Activated T-cell treated with anti-CD3 and anti-CD28 coated beads for 24 hours (primary cell): Measurements from ENCODE around the gene SMAD2.
"Not testable (repeated sequence)": the region's sequence is repeated elsewhere in the genome, so short reads cannot be mapped to it uniquely, and the experiment has no call there.

Experiments
- DNase-seq: peaks from one replicate; pipeline ENCODE4 v3.0.0-alpha.2; 2020; ENCODE audit warnings: low read depth

Gene SMAD2

DNA sequence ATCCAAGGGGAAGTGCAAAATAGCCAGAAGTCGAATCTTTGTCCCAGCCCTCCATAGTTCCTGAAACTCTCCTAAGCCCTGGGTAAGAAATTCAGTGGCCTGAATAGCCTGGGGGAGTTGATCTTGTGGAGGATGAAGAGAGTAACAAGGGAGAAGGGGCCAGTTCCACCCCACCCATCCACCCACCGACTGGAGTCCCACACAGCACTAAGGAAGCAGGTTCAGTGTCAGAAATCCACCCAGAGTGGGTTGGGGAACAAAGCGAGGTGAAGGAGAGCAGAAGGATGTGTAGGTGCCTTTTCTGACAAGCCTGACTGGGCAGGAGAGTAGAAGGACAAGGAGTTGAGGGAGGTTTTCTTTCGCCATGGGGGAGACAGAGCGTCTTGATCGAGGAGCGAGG lies 136.8 kb downstream of the SMAD2 start:
- DNase-seq: no peak

DNA sequence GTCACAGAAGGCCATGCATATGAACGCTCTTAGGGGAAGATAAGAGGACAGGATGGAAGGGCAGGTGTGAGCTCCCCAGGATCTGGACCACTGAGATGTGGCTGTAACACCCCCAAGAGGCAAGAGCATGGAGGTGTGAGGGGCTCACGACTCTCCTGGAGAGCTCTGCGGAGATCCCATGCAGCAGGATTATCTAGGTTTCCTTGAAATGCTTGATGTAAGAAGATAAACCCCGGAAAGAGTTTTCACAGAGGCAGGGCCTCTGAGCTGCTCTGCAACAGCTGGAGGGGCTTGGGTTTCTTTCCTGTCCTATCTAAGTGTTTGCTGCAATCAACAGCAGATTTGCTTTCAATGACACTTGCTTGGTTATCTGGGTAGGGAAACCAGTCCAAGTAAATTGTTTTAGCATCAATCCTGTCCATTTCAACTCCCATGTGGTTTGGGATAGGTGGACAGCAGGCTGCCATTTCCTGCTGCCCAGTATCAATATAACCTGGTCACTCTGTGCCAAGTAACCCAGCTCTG lies 138.9 kb downstream of the SMAD2 start:
- DNase-seq: no peak

DNA sequence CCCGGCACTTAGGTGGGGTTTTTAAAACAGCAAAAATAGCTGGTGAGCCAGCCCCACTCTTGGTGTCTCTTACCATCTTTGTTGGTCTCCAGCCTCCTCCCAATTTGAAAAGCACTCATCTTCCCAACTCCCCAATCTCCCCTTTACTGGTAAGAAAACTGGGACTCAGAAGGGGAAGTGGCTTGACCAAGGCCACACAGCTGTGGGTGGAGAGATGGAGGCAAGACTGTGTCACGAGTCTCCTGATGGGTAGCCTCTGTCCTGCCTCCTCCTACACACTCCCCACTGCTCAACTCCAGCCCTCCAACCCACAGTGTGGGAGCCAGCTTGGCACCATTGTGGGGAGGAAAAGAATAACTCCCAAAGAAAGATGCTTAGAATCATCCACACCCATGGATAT lies 140.4 kb downstream of the SMAD2 start:
- no peak for DNase-seq

DNA sequence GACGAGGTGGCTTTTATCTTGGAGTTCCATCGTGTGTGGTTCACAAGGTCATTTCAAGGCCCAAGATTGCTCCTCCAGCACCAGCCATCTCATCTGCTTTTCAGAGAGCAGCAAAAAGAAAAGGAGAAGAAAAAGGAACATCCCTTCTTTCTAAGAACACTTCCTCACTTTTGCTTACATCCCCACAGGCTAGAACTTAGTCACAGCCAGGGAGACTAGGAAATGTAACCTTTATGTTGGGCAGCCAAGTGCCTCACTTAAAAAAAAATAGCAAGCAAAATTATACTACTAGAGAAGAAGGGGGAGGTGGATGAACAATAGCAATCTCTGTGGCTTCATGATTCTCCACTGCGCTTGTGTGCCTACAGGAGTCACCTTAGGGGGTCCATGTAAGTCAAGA lies 141.8 kb downstream of the SMAD2 start:
- no peak for DNase-seq

DNA sequence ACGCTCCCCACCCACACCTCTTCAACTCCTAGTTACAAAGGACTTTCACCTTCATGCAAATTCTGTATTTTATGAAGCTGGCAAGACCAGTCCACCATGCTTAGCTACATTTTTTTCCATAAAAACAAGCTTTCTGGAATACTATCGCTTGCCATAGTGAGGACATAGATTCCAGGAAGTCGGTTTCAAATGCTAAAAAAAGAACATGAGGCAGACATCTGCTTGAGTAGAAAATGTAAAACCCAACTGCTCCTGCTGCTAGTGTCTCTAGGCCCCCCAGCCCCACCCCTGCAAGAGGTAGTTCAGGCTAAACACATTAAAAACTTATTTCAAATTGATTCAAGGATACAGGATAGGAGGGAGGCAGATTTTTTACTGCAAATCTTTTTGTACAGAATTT lies 148.9 kb downstream of the SMAD2 start:
- DNase-seq: no peak

DNA sequence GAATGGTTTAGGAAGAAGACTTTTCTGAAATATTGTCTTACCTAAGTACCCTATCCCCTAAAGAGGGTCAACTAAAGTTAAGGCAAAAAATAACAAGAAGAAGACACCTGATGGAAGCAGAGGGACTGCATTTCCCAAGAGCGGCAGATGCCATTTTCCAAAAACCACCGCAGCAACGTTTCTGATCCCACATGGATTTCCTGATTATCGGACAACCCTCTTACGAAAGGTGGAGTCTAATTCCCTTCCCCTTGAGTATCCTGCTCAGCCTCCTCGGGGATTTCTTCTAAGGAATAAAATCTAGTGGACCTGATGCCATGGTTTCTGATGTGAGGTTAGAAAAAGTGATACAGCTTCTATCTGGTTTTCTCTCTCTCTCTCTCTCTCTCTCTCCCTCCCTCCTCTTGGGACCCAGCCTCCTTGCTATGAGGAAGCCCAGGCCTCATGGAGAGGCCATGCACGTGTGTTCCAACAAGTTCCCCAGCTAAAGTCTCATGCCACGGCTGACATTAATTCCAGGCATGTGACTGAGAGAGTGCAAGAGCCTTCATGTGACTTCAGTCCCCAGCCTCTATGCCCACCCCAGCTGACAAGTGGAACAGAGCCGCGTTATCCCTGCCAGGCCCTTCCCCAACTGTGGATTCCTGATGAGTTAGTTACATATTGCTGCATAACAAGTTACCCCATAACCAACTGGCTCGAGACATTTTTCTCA lies 150.3 kb downstream of the SMAD2 start:
- no peak for DNase-seq

DNA sequence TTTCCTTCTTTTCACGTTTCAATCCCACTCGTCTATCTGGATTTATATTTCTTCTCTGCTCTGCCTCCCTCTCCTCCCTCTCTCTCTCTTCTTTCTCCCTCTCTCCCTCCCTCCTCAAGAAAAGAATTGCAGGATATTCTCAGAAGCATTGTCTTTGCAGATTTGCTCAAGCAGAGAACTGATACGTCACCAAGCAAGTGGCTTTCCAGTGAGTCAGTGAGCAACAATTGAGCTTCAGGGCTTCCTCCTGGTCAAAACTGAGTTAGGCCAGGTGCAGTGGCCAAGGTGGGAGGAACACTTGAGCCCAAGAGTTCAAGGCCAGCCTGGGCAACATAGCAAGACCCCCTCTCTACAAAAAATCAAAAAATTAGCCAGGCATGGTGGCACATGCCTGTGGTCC lies 151.1 kb downstream of the SMAD2 start:
- no peak for DNase-seq

DNA sequence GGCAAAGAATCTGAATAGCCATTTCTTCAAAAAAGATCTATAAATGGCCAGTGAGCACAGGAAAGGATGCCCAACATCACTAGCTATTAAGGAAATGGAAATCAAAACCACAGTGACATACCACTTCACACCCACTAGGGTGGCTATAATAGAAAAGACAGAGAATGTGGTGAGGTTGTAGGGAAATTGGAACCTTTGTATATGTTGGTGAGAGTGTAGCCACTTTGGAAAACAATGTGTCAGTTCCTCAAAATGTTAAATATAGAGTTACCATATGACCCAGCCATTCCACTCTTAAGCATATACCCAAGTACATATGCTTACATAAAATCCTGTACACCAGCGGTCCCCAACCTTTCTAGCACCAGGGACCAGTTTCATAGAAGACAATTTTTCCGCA lies 152.8 kb downstream of the SMAD2 start:
- DNase-seq: no peak

DNA sequence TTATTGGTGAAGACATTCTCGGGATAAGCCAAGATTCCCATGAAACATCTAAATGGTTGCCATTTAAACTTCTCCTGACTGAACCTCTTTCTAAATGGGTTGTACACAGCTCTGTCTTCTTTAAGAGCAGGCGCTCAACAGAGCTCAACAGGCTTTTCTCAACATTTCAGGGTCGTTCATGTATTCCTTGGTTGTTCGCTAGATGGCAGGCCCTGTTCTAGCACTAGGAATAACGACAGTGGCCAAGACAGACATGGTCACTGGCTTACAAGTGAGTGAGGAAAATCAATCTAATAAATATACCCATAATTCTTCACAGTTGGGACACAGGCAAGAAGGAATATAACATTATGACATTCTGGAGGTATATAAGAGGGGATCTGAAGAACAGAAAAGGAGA lies 154.5 kb downstream of the SMAD2 start:
- DNase-seq: no peak

DNA sequence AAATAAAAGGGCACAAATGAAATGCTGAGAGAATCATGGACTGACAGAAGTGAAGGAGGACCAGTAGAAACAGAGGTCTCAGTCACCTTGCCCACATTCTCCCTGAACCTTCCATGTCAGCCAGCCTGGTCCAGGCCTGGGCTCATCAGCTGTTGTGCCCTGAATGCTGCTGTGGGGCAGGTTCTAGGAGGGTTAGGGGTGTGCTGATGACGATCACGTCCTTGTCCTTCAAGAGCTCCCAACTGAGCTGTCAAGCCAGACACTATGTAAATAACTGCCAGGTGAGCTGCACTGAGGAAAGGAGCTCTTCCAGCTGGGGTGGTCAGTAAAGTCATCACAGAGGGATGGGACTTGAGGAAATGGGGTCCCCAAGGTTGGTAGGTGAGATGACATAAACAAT lies 156.5 kb downstream of the SMAD2 start:
- no peak for DNase-seq

DNA sequence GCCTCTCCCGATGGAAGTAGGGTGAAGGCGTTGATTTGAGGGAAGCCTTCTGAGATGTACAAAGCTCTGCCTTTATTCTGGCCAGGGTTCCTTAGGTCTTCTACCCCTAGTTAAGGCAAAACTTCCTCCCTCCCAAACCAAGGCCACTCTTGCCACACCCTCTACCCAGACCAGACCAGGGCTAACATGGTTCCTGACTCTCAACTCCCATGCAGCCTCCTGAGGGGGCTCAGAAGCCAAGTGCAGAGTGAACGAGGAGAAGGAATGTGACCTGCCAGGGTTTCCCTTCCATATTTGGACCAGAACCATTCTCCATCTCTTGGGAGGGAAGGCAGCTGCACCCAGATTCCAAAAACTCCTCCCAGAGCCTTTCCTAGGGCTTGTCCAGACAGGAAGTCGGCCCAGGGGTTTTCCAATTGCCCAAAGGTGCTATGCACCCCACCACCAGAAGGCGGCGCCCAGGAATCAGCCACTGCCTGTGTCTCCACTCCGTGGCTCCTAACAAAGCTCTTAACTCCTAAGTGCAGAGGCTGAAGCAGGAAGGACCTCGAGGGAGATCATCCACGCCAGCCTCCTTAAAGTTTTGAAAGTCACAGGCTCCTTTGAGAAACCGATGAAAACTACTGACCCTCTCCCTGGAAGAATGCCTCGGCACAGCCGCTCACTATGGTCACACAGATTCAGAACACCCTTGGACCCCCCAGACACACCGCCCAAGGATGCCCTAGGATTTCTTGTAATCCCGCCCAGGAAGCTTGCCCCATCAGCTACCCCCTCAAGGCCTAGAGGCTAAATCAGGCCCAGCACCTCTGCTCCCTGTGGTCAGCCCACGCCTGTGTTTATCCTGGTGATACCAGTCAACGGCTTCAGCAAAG lies 157.8 kb downstream of the SMAD2 start:
- DNase-seq: peak; percentile 49

DNA sequence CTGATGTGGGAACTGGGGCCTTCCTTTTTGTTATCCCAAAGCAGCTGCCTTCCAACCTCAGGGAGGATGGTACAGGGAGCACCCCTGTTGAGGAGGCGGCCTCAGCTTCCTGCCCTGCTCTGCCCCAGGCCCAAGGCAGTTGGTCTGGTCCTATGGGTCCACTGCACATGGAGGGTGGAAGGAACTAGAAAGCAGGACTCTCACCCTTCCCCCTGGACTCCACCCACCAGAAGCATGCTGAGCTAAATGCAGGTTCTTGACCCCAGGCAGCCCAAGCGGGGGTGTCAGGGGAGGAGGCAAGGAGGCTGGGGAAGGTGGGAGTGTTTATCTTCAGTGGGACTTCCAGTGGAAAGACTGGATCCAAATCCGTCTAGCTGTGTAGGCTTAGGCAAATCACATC lies 158.5 kb downstream of the SMAD2 start:
- DNase-seq: no peak

DNA sequence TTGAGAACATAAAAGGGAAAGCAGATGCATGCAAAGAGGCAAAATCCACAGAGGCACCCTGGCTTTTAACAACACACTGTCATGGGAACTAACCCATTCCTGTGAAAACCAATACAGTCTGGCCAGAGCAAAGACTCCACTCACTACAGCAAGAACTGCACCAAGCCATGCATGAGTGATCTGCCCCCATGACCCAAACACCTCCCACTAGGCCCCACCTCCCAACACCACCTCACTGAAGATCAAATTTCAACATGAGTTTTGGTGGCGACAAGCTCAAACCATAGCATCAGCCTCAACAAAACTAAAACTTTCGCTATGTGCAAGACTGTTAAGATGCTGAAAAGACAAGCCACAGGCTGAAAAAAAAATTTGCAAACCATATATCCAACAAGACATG lies 162.8 kb downstream of the SMAD2 start:
- no peak for DNase-seq

DNA sequence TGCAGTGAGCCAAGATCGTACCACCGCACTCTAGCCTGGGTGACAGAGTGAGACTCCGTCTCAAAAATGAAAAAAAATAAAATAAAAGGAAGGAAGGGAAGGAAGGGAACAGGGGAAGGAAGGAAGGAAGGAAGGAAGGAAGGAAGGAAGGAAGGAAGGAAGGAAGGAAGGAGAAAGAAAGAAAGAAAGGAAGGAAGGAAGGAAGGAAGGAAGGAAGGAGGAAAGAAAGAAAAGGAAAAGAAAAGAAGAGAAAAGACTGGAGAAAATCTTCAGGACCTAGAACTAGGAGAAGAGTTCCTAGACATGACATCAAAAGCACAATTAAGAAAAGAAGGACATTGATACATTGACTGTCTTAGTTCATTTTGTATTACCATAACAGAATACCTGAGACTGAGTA lies 163.3 kb downstream of the SMAD2 start:
- not testable (repeated sequence) for DNase-seq
